ENCODE data around the gene CDK14. TPM values are rescaled to one million over a fixed set of nuclear protein-coding genes. Genes with fewer than 3 reads are reported as not detected.

CDK14 gene
- total and polyA plus RNA-seq, 4 donors = 4.2 to 12.4 (median 7.4) TPM

GRCh38 chr7:90988996-90989765, 393.1 kb downstream of the CDK14 start:
- Histone ChIP-seq H3K9me3 (ENCODE audit: control insufficient read depth in 4 of 4, low read length in 3 of 4) (no peaks in the 10 kb centered on the region), H3K9ac (ENCODE audit: low read depth in 1 of 2, low read length in 2 of 2) (no peak overlapping the region), H3K27ac (ENCODE audit: low read depth in 1 of 2, low read length in 2 of 2) (no peak overlapping the region), H3K27me3 (ENCODE audit: control insufficient read depth in 4 of 4, insufficient read depth in 4 of 4, low read length in 3 of 4) (no peaks in the 10 kb centered on the region), H3K36me3 (ENCODE audit: control insufficient read depth in 4 of 4, insufficient read depth in 3 of 4, low read depth in 1 of 4, low read length in 3 of 4) (peaks cover under 1 to 15% (median 4%) of the 10 kb centered on the region in 4 donors), H3K4me3 (ENCODE audit: low read depth in 1 of 3, low read length in 3 of 3) (no peak overlapping the region), H3K4me1 (ENCODE audit: control insufficient read depth in 4 of 4, insufficient read depth in 4 of 4, low read length in 3 of 4) (no peaks in the 10 kb centered on the region)
- TF ChIP-seq ATF3 (IDR thresholded peaks at IDR 0.05) (no peak), EGR1 (IDR thresholded peaks at IDR 0.05; ENCODE audit: low read depth in 2 of 2) (no peak), REST (IDR thresholded peaks at IDR 0.05) (no peak), HNF4G (IDR thresholded peaks at IDR 0.05) (no peak), RXRA (IDR thresholded peaks at IDR 0.05) (no peak), SP1 (IDR thresholded peaks at IDR 0.05) (no peak), HNF4A (conservative IDR thresholded peaks at IDR 0.05) (no peak), YY1 (IDR thresholded peaks at IDR 0.05) (no peak), CTCF (IDR thresholded peaks at IDR 0.05; ENCODE audit: low read depth, low read length, missing input control) (no peak), GABPA (IDR thresholded peaks at IDR 0.05 in 1 of 2, conservative IDR thresholded peaks at IDR 0.05 in 1 of 2) (no peak), RAD21 (IDR thresholded peaks at IDR 0.05) (no peak), JUND (IDR thresholded peaks at IDR 0.05) (no peak), MAX (IDR thresholded peaks at IDR 0.05) (no peak), FOXA1 (IDR thresholded peaks at IDR 0.05) (no peak), NR2F2 (IDR thresholded peaks at IDR 0.05) (no peak)
- WGBS = 94% methylated on average over 5 of the region's 5 CpGs
- no peak for DNase-seq (ENCODE audit: low spot score)

- H3K4me3 ChIP-seq (ENCODE audit: low read depth in 1 of 3, low read length in 3 of 3) = no peak overlapping the region
- TF ChIP-seq MAX (IDR thresholded peaks at IDR 0.05) (no peak), HNF4G (IDR thresholded peaks at IDR 0.05) (no peak), FOXA2 (IDR thresholded peaks at IDR 0.05) (no peak)
- no peak for DNase-seq (ENCODE audit: low spot score)
- H3K9ac ChIP-seq (ENCODE audit: low read depth in 1 of 2, low read length in 2 of 2) = no peak overlapping the region
- H3K36me3 ChIP-seq (ENCODE audit: control insufficient read depth in 4 of 4, insufficient read depth in 3 of 4, low read depth in 1 of 4, low read length in 3 of 4) = peaks cover 0 to 4% (median 1%) of the 10 kb centered on the region in 4 donors
- WGBS = 90% methylated on average over 2 of the region's 2 CpGs
- H3K9me3 ChIP-seq (ENCODE audit: control insufficient read depth in 4 of 4, low read length in 3 of 4) = no peaks in the 10 kb centered on the region
- no peaks in the 10 kb centered on the region for H3K4me1 ChIP-seq (ENCODE audit: control insufficient read depth in 4 of 4, insufficient read depth in 4 of 4, low read length in 3 of 4)
- H3K27me3 ChIP-seq (ENCODE audit: control insufficient read depth in 4 of 4, insufficient read depth in 4 of 4, low read length in 3 of 4) = no peaks in the 10 kb centered on the region
- no peak overlapping the region for H3K27ac ChIP-seq (ENCODE audit: low read depth in 1 of 2, low read length in 2 of 2)
These were observed 398.0 kb downstream of the CDK14 start for GRCh38 chr7:90994121-90994520.
